Chondrocyte (in vitro differentiated cells): ENCODE measurements around the gene CATSPERE. TPM values are rescaled to one million over a fixed set of nuclear protein-coding genes. Genes with fewer than 3 reads are reported as not detected.

Experiments
- DNase-seq: peaks from one replicate; pipeline ENCODE4 v3.0.0; 2021; ENCODE audit warnings: mixed read lengths, low spot score
- H3K27ac Mint-ChIP-seq: one replicate; pipeline ENCODE4 v1.8.0; 2021; ENCODE audit warnings: mild to moderate bottlenecking, moderate library complexity, mixed read lengths; ENCODE audit not compliant: unreplicated experiment
- H3K27me3 Mint-ChIP-seq: 2 replicates; pipeline ENCODE4 v1.8.0; 2021; ENCODE audit warnings: low read depth, mixed read lengths
- H3K36me3 Mint-ChIP-seq: 2 replicates; pipeline ENCODE4 v1.8.0; 2021; ENCODE audit warnings: low read depth, mixed read lengths
- H3K4me1 Mint-ChIP-seq: 2 replicates; pipeline ENCODE4 v1.8.0; 2021; ENCODE audit warnings: low read depth, mild to moderate bottlenecking, mixed read lengths
- H3K4me3 Mint-ChIP-seq: one replicate; pipeline ENCODE4 v1.8.0; 2021; ENCODE audit warnings: mild to moderate bottlenecking, moderate library complexity, mixed read lengths; ENCODE audit not compliant: unreplicated experiment
- H3K9me3 Mint-ChIP-seq: 2 replicates; pipeline ENCODE4 v1.8.0; 2021; ENCODE audit warnings: low read depth, mixed read lengths
- CTCF ChIP-seq: fragments of 200-600 bp; sonication (generic); IDR thresholded peaks from 2 replicates; pipeline ENCODE4 v1.5.0; 2021; ENCODE audit warnings: antibody characterized with exemption, mild to moderate bottlenecking, moderate library complexity
- total RNA-seq: library from RNA; stranded (reverse); gene quantifications from 3 replicates; pipeline ENCODE4 v1.2.1, GENCODE V29; 2021

CATSPERE gene
- total RNA-seq, 1 donor from 2014 or later, result 1.5 TPM

- peak overlapping the region; percentile 92 for H3K27ac Mint-ChIP-seq
- peaks cover 3% of the 10 kb centered on the region for H3K9me3 Mint-ChIP-seq
- peak overlapping the region; percentile 21 for H3K4me3 Mint-ChIP-seq
- peaks cover 68% of the 10 kb centered on the region for H3K4me1 Mint-ChIP-seq
- DNase-seq, result no peak
- no peak for TF ChIP-seq CTCF
- peaks cover 1% of the 10 kb centered on the region for H3K36me3 Mint-ChIP-seq
- H3K27me3 Mint-ChIP-seq, result no peaks in the 10 kb centered on the region
Observed at GRCh38 chr1:244448279-244449036, 12.6 kb upstream of the CATSPERE start.

GRCh38 chr1:244449936-244450508 is 11.1 kb upstream of the CATSPERE start:
- Mint-ChIP-seq H3K27ac (peak overlapping the region; percentile 94), H3K9me3 (peaks cover 3% of the 10 kb centered on the region), H3K4me3 (peak overlapping the region; percentile 82), H3K27me3 (no peaks in the 10 kb centered on the region), H3K4me1 (peaks cover 70% of the 10 kb centered on the region), H3K36me3 (peaks cover 1% of the 10 kb centered on the region)
- no peak for DNase-seq
- TF ChIP-seq CTCF, result no peak

DNA sequence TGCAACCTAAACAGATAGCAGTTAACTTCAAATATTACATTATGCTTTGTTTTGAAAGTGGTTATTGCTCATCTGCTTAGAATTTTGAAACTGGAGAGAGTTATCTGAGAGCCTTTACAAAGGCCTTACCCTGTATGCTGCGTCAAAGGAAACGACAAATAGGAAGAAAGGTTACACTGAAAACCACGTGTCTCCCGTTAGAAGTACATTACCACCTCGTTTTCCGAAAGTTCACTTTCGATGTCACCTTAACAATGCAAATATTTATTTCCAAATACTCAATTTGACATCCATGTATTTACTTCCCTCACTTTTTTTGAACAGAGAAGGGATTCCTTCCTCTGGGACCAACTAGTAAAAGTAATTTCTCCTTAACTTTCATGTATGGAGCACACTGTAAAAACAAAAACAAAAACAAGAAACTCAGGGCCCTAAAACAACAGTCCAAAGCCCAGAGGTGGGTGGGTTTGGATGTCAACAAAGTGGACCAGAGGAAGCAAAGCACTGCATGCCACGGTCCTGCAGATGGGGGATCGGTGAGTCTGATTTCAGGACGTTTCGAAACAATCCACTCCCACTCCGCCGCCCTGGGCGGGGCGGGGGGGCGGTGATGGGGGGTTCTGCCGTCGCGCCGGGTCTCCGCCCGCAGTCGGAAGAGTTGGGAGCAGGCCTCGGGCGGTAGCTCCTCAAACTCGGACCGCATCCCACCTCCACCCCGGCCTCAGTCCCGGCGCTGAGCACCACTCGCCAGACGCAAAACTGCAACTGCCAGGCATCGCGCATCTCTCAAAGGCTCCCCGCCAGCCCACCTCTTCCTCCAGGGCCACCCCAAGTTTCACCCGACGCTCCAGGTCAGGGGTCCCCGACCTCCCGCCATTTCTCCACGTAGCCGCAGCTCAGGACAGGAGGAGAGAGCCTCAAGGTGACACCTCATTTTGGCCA is 10.2 kb upstream of the CATSPERE start:
- no peak for TF ChIP-seq CTCF
- peak overlapping the region; percentile 82 for H3K4me3 Mint-ChIP-seq
- H3K27me3 Mint-ChIP-seq, result no peaks in the 10 kb centered on the region
- H3K9me3 Mint-ChIP-seq, result peaks cover 3% of the 10 kb centered on the region
- DNase-seq, result no peak
- peak overlapping the region; percentile 94 for H3K27ac Mint-ChIP-seq
- peaks cover 64% of the 10 kb centered on the region for H3K4me1 Mint-ChIP-seq
- peaks cover 1% of the 10 kb centered on the region for H3K36me3 Mint-ChIP-seq

- no peak for DNase-seq
- H3K4me1 Mint-ChIP-seq, result peaks cover 57% of the 10 kb centered on the region
Observed at GRCh38 chr1:244451539-244451950, 9.5 kb upstream of the CATSPERE start, which contains the start of gene ADSS2. Gene ADSS2 (minus strand): TSS chr1:244451909. CDS start chr1:244451817, 92 bp downstream.

More at GRCh38 chr1:244451539-244451950, 9.5 kb upstream of the CATSPERE start, which contains the start of gene ADSS2:
- H3K27me3 Mint-ChIP-seq, result no peaks in the 10 kb centered on the region
- H3K27ac Mint-ChIP-seq, result peak within 1 kb of the TSS; percentile 94
- no peak for TF ChIP-seq CTCF
- H3K4me3 Mint-ChIP-seq, result peak within 1 kb of the TSS; percentile 82
- H3K36me3 Mint-ChIP-seq, result peaks cover 1% of the 10 kb centered on the region
- peaks cover 3% of the 10 kb centered on the region for H3K9me3 Mint-ChIP-seq
